Smooth muscle cell of the brain vasculature (primary cell): ENCODE results near the gene RANBP3.
"Not testable (repeated sequence)": the region's sequence is repeated elsewhere in the genome, so short reads cannot be mapped to it uniquely, and the experiment has no call there.

Source experiments
- DNase-seq: peaks from one replicate; pipeline ENCODE4 v3.0.0-alpha.2; 2012; ENCODE audit warnings: low read depth, low spot score

Gene RANBP3

DNA sequence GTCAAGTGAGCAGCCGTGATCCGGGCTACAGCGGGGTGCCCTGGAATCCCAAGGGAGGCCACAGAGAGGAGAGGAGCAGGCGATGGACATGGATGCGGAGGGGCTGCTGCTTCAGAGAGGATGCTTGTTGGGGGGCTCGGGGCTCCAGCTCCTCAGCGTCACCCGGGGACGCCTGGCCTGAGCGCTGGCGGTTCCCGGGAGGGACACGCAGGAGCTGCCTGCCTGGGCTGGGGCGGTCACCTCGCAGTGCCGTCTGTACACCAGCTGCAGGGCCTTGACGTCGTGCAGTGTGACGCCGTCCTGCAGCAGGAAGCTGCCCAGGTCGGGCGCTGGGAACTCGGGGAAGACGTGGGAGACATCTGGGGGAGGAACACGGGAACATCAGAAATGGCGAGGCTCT lies 29.9 kb upstream of the RANBP3 start:
- DNase-seq: no peak

DNA sequence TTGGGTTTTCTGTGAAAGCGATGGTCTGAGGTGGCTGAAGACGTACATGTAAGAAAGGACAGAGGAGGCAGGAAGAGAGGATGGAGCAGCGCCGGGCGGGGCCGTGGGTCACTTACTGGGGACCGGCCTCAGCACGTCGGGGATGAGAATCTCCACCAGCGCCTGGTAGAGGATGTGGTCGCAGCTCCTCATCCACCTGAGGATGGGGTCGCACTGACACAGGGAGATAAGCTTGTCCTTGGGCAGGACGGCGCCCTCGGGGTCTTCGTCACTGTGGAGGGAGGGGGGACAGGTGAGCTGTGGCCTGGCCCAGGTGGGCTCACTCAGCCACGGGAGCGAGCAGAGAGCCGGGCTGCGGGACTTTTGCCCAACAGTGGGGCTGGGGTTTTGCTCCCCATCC lies 29.0 kb upstream of the RANBP3 start:
- DNase-seq: no peak

DNA sequence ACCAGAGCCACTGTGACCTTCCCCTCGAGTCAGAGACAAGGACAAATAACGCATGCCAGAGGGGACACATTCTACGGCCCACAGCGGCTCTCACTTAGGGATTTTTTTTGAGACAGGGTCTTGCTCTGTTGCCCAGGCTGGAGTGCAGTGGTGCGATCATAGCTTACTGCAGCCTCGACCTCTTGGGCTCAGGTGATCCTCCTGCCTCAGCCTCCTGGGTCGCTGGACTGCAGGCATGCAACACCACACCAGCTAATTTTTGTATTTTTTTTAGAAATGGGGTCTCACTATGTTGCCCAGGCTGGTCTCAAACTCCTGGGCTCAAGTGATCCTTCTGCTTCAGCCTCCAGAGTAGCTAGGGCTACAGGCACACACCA lies 28.1 kb upstream of the RANBP3 start:
- not testable (repeated sequence) for DNase-seq

DNA sequence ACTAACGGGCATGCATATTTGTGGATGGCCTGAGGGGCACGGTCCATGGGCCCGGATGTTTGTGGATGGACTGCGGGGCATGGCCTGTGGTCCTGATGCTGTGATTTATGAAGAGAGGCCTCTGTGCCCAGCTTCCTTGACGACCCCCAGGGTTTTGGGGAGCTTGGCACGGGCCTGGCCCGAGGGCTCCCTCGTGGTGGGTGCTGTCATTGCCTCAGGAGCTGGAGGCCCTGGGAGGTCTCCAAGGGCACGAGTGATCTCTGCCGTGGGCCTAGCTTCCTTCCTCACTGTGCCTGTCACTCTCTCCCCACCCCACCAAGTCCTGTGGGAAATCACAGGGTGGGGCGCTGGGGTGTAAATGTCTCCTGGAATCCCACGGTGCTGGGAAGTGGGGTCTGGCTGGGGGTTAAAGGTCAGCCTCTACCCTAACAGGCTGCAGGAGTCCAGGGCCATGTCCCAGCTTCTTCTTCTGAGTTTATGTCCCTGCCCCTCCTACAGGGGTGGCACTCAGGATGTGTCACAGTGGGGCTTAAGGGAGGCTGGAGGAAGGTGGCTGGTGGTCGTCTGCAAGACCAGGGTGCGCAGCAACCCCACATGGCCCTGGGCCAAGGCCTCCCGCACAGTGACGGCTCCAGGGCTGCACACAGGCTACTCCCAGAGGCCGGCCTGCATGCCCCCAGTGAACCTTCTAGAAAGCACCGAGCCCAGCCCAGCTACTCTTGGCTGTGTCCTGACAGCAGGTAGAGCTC lies 27.6 kb upstream of the RANBP3 start:
- DNase-seq: no peak

DNA sequence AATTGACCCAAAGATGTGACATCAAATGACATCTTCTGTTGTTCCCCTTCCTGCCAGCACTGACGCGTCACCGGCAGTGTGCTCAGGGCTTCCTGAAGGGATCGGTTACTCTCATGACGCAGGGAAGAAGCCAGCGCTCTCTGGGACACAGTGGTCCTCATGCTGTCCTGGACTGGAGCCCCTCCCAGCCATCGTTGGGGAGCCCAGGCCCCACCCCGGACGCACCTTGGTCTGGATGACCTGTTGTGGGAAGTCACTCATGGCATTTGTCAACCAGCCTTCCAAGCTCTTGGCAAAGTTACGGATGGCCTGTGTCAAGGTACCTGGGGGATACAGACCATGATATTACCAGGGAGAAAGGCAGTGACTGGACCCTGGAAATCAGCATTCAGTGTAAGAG lies 26.0 kb upstream of the RANBP3 start:
- no peak for DNase-seq

DNA sequence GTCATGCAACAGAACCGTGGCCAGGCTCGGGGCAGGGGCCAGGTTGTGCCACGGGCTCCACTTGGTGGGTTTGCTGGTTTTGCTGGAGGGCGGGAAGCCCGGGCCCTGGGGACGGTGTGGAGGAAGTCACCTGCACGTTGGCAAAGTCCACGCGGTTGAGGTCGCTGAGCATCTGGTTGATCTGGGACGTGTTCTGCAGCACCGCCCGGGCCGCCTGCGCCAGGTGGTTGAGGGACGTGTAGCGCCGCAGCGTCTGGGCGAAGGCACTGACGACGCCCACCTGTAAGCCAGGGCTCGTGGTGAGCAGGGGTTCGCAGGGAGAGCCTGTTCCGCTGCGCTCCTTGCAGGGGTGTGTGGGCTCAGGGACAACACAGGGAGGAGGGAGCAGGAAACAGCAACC lies 24.7 kb upstream of the RANBP3 start:
- DNase-seq: no peak

- DNase-seq: no peak
Observed at GRCh38 chr19:6000228-6000847, 22.4 kb upstream of the RANBP3 start.

- DNase-seq: no peak
Observed at GRCh38 chr19:5999693-6000092, 21.8 kb upstream of the RANBP3 start.

DNA sequence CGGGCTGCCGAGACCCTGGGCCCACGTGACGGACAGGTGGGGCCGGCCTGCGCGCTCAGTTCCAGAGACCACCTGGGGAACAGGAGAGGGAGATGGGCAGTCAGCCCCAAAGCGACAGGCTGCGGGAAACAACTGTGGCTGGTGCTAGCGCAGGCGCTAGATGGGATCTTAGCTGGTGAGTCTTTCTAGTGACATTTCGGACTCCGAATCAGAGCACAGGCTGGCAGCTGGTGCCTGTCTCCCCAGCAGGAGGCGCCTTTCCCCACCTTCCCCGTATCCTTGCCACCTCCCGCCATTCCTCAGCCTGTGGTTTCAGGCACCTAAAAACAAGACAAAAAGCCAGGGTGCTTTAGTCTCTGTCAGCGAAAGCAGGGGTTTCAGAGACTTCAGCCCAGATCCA lies 19.4 kb upstream of the RANBP3 start:
- no peak for DNase-seq

GRCh38 chr19:5996623-5997320 lies 18.8 kb upstream of the RANBP3 start:
- no peak for DNase-seq

DNA sequence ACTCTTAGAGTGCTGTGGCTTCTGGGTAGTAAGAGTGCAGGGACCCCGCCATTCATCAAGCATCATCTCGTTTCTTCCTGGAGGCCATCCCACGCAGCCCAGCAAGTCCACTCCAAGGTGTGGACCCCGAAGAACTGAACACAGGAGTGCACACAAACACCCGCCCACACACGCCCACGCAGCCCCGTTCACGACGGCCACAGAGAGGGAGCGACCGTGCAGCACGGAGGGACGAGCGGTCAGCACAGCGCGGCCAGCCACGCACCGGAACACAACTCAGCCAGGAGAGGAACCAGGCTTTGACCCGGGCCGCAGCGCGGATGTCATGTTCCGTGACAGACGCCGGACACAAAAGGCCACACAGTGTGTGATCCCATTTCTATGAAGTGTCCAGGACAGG lies 18.2 kb upstream of the RANBP3 start:
- no peak for DNase-seq

GRCh38 chr19:5995606-5996005 lies 17.7 kb upstream of the RANBP3 start:
- DNase-seq: no peak

GRCh38 chr19:5994405-5995165 lies 16.6 kb upstream of the RANBP3 start:
- DNase-seq: no peak

GRCh38 chr19:5993648-5994358 lies 15.9 kb upstream of the RANBP3 start:
- DNase-seq: no peak

- DNase-seq: no peak
Observed at GRCh38 chr19:5993201-5993600, 15.3 kb upstream of the RANBP3 start.

DNA sequence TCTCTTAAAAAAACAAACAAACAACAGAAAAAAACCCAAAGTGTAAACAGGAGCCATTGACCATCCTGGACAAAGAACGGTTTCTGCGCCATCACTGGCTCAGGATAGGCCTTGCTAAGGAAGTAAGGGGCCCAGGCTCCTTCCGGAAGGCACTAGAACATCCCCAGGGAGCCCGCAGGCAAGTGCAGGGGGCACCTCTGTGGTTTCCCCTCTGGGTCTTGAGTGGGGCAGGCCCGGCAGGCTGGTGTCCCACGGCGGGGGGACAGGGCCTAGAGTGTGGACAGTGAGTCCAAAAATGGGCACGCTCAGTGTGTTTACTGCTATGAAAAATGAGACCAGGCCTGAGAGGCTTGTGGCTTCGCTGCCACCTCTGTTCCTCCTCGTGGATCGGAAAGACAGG lies 14.8 kb upstream of the RANBP3 start:
- no peak for DNase-seq

DNA sequence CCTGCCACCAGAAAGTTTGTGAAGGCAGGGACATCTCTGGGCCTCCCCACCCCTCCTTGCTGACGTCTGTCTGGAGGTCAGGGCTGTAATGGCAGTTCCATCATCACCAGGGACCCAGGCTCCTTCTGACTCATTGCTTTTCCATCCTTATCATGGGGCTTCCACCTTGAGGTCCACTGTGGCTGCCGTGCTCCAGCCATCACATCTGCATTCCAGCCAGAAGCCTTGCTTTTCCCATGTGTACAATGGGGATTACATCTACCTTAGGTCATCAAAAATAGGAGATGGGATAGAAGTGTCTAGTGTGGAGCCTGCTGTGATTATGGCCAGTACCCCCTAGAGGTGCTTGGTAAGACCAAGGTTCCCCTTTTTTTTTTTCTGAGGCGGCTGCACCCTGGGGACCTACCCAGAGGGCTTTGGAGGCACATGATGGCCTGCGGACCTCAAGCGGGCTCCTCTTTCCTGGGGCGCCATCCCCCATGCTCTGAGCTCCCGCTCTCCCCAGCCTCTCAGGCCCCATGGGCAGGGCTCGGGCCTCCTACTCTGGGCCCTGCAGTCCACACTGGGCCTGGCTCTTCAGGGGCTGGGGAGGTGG lies 13.4 kb upstream of the RANBP3 start:
- DNase-seq: no peak

- DNase-seq: no peak
Observed at GRCh38 chr19:5990289-5990797, 12.4 kb upstream of the RANBP3 start.

DNA sequence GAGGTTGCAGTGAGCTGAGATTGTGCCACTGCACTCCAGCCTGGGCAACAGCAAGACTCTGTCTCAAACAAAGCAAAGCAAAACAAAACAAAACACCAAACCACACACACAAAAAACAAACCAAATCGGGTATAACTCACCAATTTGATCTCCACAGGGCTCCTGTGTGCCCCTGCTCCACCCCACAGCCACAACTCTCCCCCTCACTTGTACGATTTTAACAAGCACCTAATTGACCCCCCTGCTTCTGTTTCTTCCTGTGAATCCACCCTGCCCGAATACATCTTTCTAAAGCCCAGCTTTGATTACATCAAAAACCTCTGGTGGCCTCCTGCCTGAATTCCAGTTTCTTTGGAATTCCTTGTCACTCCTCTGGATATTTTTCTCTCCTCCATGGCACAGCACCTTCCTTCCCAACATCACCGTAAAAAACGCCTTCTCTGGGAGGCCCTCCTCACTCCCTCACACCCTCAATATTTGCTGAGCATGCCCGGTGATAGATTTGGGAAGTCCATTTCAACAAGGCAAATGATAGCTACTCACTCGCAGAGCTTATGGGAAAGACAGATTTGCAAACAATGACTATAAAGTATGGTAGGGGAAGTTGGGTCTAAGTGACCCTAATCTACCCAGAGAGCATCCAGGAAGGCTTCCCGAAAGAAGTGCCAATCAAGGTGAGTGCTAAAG lies 11.6 kb upstream of the RANBP3 start:
- no peak for DNase-seq
